Thyroid gland (tissue), 4 donors: ENCODE data around the gene TSHZ2. TPM values are rescaled to one million over a fixed set of nuclear protein-coding genes. Genes with fewer than 3 reads are reported as not detected.

Experiments
- DNase-seq, 2 donors: peaks; one replicate each; pipeline ENCODE4 v3.0.0-alpha.2; 2019
- H3K27ac ChIP-seq, 3 donors: fragments of 200-600 bp; sonication (generic); 1 replicate in 2 of 3; 2 replicates in 1 of 3; pipeline ENCODE4 v1.5.1; 2016 to 2019; ENCODE audit warnings: mild to moderate bottlenecking in 1 of 3, moderate library complexity in 1 of 3
- H3K27me3 ChIP-seq: fragments of 200-600 bp; sonication (generic); one replicate; pipeline ENCODE4 v1.5.1; 2019
- H3K36me3 ChIP-seq, 2 donors: fragments of 200-600 bp; sonication (generic); one replicate each; pipeline ENCODE4 v1.5.1; 2016 to 2019
- H3K4me1 ChIP-seq, 2 donors: fragments of 200-600 bp; sonication (generic); one replicate each; pipeline ENCODE4 v1.5.1; 2017 to 2019
- H3K4me3 ChIP-seq, 3 donors: fragments of 200-600 bp; sonication (generic); replicated peaks in 1 of 3; 1 replicate in 2 of 3; 2 replicates in 1 of 3; pipeline ENCODE4 v1.5.1; 2016; ENCODE audit warnings: mild to moderate bottlenecking in 1 of 3
- H3K9me3 ChIP-seq: fragments of 200-600 bp; sonication (generic); one replicate; pipeline ENCODE4 v1.5.1; 2017
- CTCF ChIP-seq, 6 experiments: fragments of 200-600 bp in 3 of 6; fragments of 450-650 bp in 3 of 6; sonication (generic) in 3 of 6; IDR thresholded peaks; one replicate each; pipeline ENCODE4 v1.5.1; 2016 to 2019; ENCODE audit warnings: antibody characterized with exemption in 6 of 6, mild to moderate bottlenecking in 2 of 6, inconsistent platforms in 1 of 6, moderate library complexity in 1 of 6
- POLR2A ChIP-seq, 2 donors: fragments of 450-650 bp; IDR thresholded peaks; one replicate each; pipeline ENCODE4 v1.6.1; 2017; ENCODE audit warnings: antibody characterized with exemption in 2 of 2, mild to moderate bottlenecking in 2 of 2, moderate library complexity in 1 of 2
- WGBS, 2 donors: methylation state at CpG; one replicate each; pipeline ENCODE4 v1.1.5; 2017; 5-methylcytosine and 5-hydroxymethylcytosine counted together
- intact Hi-C: fragments of 100-400 bp; cut with DNase I; formaldehyde crosslinking; loops from one replicate; pipeline ENCODE4 v1.15.1; 2023
- total RNA-seq, 4 donors: library from RNA; depleted of rRNA; stranded (reverse); fragments of >200 nt; gene quantifications; one replicate each; pipeline ENCODE4 v1.2.3, GENCODE V29; 2016

Gene TSHZ2
- total RNA-seq, 4 donors from 2014 or later = 11.0 to 27.9 (median 14.0) TPM

DNA sequence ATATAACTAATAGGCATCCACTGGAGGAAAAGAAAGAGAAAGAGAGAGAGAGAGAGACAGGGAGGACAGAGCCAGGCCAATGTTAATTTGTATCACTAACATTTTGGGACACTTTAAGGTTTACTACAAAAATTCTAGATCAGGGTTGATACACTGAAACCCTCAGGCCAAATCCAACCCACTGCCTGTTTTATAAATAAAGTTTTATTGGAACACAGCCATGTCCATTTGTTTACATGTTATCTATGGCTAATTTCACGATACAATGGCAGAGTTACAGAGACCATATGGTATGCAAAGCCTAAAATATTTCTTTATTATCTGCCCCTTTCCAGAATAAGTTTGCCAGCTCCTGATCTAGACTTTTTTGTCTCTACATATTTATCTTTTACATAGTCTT is 357.6 kb downstream of the TSHZ2 start:
- WGBS, 2 donors = 86 to 90% methylated on average over 1 of the region's 1 CpG
- no peak overlapping the region for H3K4me3 ChIP-seq
- H3K9me3 ChIP-seq = no peaks in the 10 kb centered on the region
- no peak overlapping the region for H3K27ac ChIP-seq
- H3K27me3 ChIP-seq = no peaks in the 10 kb centered on the region
- H3K4me1 ChIP-seq = peaks cover 0 to 5% of the 10 kb centered on the region in 2 donors
- H3K36me3 ChIP-seq = no peaks in the 10 kb centered on the region
- TF ChIP-seq CTCF (IDR thresholded peaks at IDR 0.05) = no peak
- intact Hi-C loops = no loop called here
- no peak for DNase-seq

GRCh38 chr20:53330601-53331140 is 358.5 kb downstream of the TSHZ2 start:
- WGBS, 2 donors = 80% methylated on average over 6 of the region's 6 CpGs
- intact Hi-C loops = no loop called here
- no peaks in the 10 kb centered on the region for H3K27me3 ChIP-seq
- TF ChIP-seq CTCF (IDR thresholded peaks at IDR 0.05) (no peak), POLR2A (IDR thresholded peaks at IDR 0.05) (no peak)
- no peak overlapping the region for H3K4me3 ChIP-seq
- H3K4me1 ChIP-seq = peaks cover 0 to 5% of the 10 kb centered on the region in 2 donors
- H3K27ac ChIP-seq = peak overlapping the region in 1 of 3 donors; percentile 17
- H3K9me3 ChIP-seq = no peaks in the 10 kb centered on the region
- H3K36me3 ChIP-seq = no peaks in the 10 kb centered on the region
- DNase-seq = no peak

GRCh38 chr20:53331151-53331973 is 359.2 kb downstream of the TSHZ2 start:
- Histone ChIP-seq H3K36me3 (no peaks in the 10 kb centered on the region), H3K4me1 (peaks cover 0 to 5% of the 10 kb centered on the region in 2 donors), H3K4me3 (no peak overlapping the region), H3K27ac (no peak overlapping the region), H3K9me3 (no peaks in the 10 kb centered on the region), H3K27me3 (no peaks in the 10 kb centered on the region)
- no peak for DNase-seq
- 68 to 70% methylated on average over 12 of the region's 12 CpGs for WGBS, 2 donors
- no peak for TF ChIP-seq POLR2A (IDR thresholded peaks at IDR 0.05)
- TF ChIP-seq CTCF (IDR thresholded peaks at IDR 0.05) = no peak
- intact Hi-C loops = no loop called here

GRCh38 chr20:53332022-53332837 is 360.1 kb downstream of the TSHZ2 start:
- no peak for TF ChIP-seq POLR2A (IDR thresholded peaks at IDR 0.05)
- TF ChIP-seq CTCF (IDR thresholded peaks at IDR 0.05) = no peak
- H3K27ac ChIP-seq = no peak overlapping the region
- WGBS, 2 donors = 88 to 93% methylated on average over 9 of the region's 9 CpGs

More at GRCh38 chr20:53332022-53332837, 360.1 kb downstream of the TSHZ2 start:
- no peak for DNase-seq
- Histone ChIP-seq H3K4me1 (peaks cover 0 to 5% of the 10 kb centered on the region in 2 donors), H3K9me3 (no peaks in the 10 kb centered on the region), H3K36me3 (no peaks in the 10 kb centered on the region), H3K27me3 (no peaks in the 10 kb centered on the region), H3K4me3 (no peak overlapping the region)
- intact Hi-C loops = no loop called here
